Breast epithelium (tissue), 3 donors: Measurements from ENCODE around the gene ACO2.

Experiments used
- CTCF ChIP-seq, 3 donors: fragments of 450-650 bp; IDR thresholded peaks; one replicate each; pipeline ENCODE4 v1.5.1; 2016 to 2017; ENCODE audit warnings: antibody characterized with exemption in 3 of 3, mild to moderate bottlenecking in 3 of 3, moderate library complexity in 3 of 3
- POLR2A ChIP-seq: fragments of 450-650 bp; IDR thresholded peaks from one replicate; pipeline ENCODE4 v1.6.1; 2016; ENCODE audit warnings: antibody characterized with exemption, mild to moderate bottlenecking, moderate library complexity

GRCh38 chr22:41540365-41540764 is 71.4 kb downstream of the ACO2 start:
- TF ChIP-seq CTCF (IDR thresholded peaks at IDR 0.05): no peak
- TF ChIP-seq POLR2A: no peak
